Measurements from ENCODE around the gene PDGFD. TPM values are rescaled to one million over a fixed set of nuclear protein-coding genes. Genes with fewer than 3 reads are reported as not detected.

The PDGFD gene
- polyA plus RNA-seq, 1 donor (not counting 4 experiments of a cell fraction or from before 2014, with no cell fraction given): 0.28 TPM

DNA sequence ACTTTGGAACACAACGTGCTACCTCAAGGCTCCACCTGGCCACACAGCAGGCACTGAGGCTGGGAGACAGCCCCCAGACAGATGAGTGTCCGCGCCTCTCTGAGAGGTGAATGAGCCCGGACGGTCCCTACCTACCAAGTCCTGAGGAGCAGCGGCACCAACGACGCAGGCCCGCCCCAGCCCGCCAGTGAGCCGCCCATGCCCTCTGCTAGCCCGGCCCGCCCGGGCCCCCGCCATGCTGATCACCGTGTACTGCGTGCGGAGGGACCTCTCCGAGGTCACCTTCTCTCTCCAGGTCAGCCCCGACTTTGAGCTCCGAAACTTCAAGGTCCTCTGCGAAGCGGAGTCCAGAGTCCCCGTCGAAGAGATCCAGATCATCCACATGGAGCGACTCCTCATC lies 127.4 kb downstream of the PDGFD start, which contains the start of gene DDI1:
Gene DDI1, plus strand, starts transcription at position 53 of the 400 bp plus-strand sequence. Its CDS starts 183 bp downstream, at position 236.
- Histone ChIP-seq H3K4me3 (ENCODE audit: control insufficient read depth in 2 of 3, extremely low read depth in 1 of 3, insufficient read depth in 2 of 3, low read depth in 1 of 3, low read length in 3 of 3) (no peak within 1 kb of the TSS), H3K36me3 (ENCODE audit: control insufficient read depth in 2 of 2, extremely low read depth in 1 of 2, insufficient read depth in 2 of 2, low read length in 2 of 2) (no peaks in the 10 kb centered on the region), H3K4me1 (ENCODE audit: control insufficient read depth, extremely low read depth, insufficient read depth, low read length) (no peaks in the 10 kb centered on the region), H3K4me2 (ENCODE audit: control insufficient read depth, extremely low read depth, insufficient read depth, low read depth, low read length) (no peak within 1 kb of the TSS), H3K27me3 (ENCODE audit: control insufficient read depth, extremely low read depth, insufficient read depth, low read length) (no peaks in the 10 kb centered on the region), H3K9me1 (ENCODE audit: control insufficient read depth, extremely low read depth, insufficient read depth, low read length) (no peaks in the 10 kb centered on the region), H3K9ac (ENCODE audit: control insufficient read depth, extremely low read depth, insufficient read depth, low read length) (no peak within 1 kb of the TSS), H2AFZ (ENCODE audit: control insufficient read depth, low read length) (no peak within 1 kb of the TSS), H3K9me3 (ENCODE audit: control insufficient read depth, low read depth, low read length) (no peaks in the 10 kb centered on the region), H3K27ac (ENCODE audit: control insufficient read depth, insufficient read depth, low read length) (no peak within 1 kb of the TSS), H3K79me2 (ENCODE audit: control insufficient read depth, insufficient read depth, low read length) (no peaks in the 10 kb centered on the region), H4K20me1 (ENCODE audit: control insufficient read depth, extremely low read depth, insufficient read depth, low read length) (no peaks in the 10 kb centered on the region)
- no peak for DNase-seq (ENCODE audit: low read depth, low spot score)
- FAIRE-seq: no peak
- no peak for TF ChIP-seq EZH2 (IDR thresholded peaks at IDR 0.05; ENCODE audit: low read length)
- TF ChIP-seq, protein P1, sequence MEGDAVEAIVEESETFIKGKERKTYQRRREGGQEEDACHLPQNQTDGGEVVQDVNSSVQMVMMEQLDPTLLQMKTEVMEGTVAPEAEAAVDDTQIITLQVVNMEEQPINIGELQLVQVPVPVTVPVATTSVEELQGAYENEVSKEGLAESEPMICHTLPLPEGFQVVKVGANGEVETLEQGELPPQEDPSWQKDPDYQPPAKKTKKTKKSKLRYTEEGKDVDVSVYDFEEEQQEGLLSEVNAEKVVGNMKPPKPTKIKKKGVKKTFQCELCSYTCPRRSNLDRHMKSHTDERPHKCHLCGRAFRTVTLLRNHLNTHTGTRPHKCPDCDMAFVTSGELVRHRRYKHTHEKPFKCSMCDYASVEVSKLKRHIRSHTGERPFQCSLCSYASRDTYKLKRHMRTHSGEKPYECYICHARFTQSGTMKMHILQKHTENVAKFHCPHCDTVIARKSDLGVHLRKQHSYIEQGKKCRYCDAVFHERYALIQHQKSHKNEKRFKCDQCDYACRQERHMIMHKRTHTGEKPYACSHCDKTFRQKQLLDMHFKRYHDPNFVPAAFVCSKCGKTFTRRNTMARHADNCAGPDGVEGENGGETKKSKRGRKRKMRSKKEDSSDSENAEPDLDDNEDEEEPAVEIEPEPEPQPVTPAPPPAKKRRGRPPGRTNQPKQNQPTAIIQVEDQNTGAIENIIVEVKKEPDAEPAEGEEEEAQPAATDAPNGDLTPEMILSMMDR (optimal IDR thresholded peaks at IDR 0.05 in 1 of 3, IDR thresholded peaks at IDR 0.05 in 1 of 3, conservative IDR thresholded peaks at IDR 0.05 in 1 of 3; ENCODE audit: extremely low read depth in 1 of 3, insufficient read depth in 2 of 3, low read length in 3 of 3): no peak
- dilution Hi-C loops (cut with MboI; ENCODE audit: extremely low pct_ligation_motif_present, low sequenced_read_pairs): no loop called here

DNA sequence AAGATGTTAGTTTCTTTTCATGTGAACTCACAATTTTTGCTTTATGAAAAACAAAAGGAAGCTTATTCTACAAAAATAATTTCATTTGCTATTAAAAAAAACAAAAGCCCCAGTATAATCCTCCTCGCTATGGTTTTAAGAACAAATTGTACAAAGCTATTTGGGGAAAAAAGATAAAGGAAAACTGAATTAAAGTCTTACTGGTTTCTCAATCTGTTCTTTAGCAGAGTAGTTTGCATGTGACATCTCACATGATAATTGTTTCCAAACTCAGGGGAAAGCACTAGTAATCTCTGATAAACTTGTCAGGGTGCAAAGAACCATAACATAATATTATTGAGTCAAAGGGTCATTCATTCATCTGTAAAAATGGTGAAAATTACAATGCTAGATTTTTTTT lies 130.4 kb downstream of the PDGFD start:
- no peak overlapping the region for H3K27ac ChIP-seq (ENCODE audit: control insufficient read depth, insufficient read depth, low read length)
- no peaks in the 10 kb centered on the region for H3K4me1 ChIP-seq (ENCODE audit: control insufficient read depth, extremely low read depth, insufficient read depth, low read length)
- TF ChIP-seq, protein P1 (optimal IDR thresholded peaks at IDR 0.05 in 1 of 3, IDR thresholded peaks at IDR 0.05 in 1 of 3, conservative IDR thresholded peaks at IDR 0.05 in 1 of 3; ENCODE audit: extremely low read depth in 1 of 3, insufficient read depth in 2 of 3, low read length in 3 of 3): no peak
- TF ChIP-seq EZH2 (IDR thresholded peaks at IDR 0.05; ENCODE audit: low read length): no peak
- no peaks in the 10 kb centered on the region for H3K9me1 ChIP-seq (ENCODE audit: control insufficient read depth, extremely low read depth, insufficient read depth, low read length)
- H3K79me2 ChIP-seq (ENCODE audit: control insufficient read depth, insufficient read depth, low read length): no peaks in the 10 kb centered on the region
- H3K36me3 ChIP-seq (ENCODE audit: control insufficient read depth in 2 of 2, extremely low read depth in 1 of 2, insufficient read depth in 2 of 2, low read length in 2 of 2): no peaks in the 10 kb centered on the region
- H2AFZ ChIP-seq (ENCODE audit: control insufficient read depth, low read length): no peak overlapping the region
- no peak overlapping the region for H3K4me3 ChIP-seq (ENCODE audit: control insufficient read depth in 2 of 3, extremely low read depth in 1 of 3, insufficient read depth in 2 of 3, low read depth in 1 of 3, low read length in 3 of 3)
- DNase-seq (ENCODE audit: low read depth, low spot score) (no peak), FAIRE-seq (no peak)
- H3K27me3 ChIP-seq (ENCODE audit: control insufficient read depth, extremely low read depth, insufficient read depth, low read length): no peaks in the 10 kb centered on the region
- H4K20me1 ChIP-seq (ENCODE audit: control insufficient read depth, extremely low read depth, insufficient read depth, low read length): no peaks in the 10 kb centered on the region
- dilution Hi-C loops (cut with MboI; ENCODE audit: extremely low pct_ligation_motif_present, low sequenced_read_pairs): no loop called here
- no peak overlapping the region for H3K4me2 ChIP-seq (ENCODE audit: control insufficient read depth, extremely low read depth, insufficient read depth, low read depth, low read length)
- no peaks in the 10 kb centered on the region for H3K9me3 ChIP-seq (ENCODE audit: control insufficient read depth, low read depth, low read length)
- H3K9ac ChIP-seq (ENCODE audit: control insufficient read depth, extremely low read depth, insufficient read depth, low read length): no peak overlapping the region
